Measurements from ENCODE around the gene RTRAF. TPM values are rescaled to one million over a fixed set of nuclear protein-coding genes. Genes with fewer than 3 reads are reported as not detected.

Gene RTRAF
- total RNA-seq, 1 experiment from 2014 or later = 350 TPM

- TF ChIP-seq CTCF (conservative IDR thresholded peaks at IDR 0.05) = no peak
- no peaks in the 10 kb centered on the region for H3K79me1 ChIP-seq (ENCODE audit: insufficient read depth, low read depth, low read length, poor library complexity, severe bottlenecking)
- no peak overlapping the region for H4K5ac ChIP-seq (ENCODE audit: insufficient read length, low read depth, low read length)
- no peak overlapping the region for H2BK20ac ChIP-seq (ENCODE audit: low read depth, low read length, poor library complexity, severe bottlenecking)
- no peaks in the 10 kb centered on the region for H3K4me1 ChIP-seq (ENCODE audit: insufficient read depth, low read length)
- no peak overlapping the region for H3K9ac ChIP-seq (ENCODE audit: extremely low read depth, insufficient read length, low read length)
- Mint-ChIP-seq H3K4me3 (no peak overlapping the region), H3K9me3 (peaks cover 1 to 4% of the 10 kb centered on the region in 2 experiments; a peak in 2 of 5 replicates), H3K27ac (no peak overlapping the region; a peak in 1 of 7 replicates), H3K27me3 (ENCODE audit: low read depth) (no peaks in the 10 kb centered on the region), H3K36me3 (ENCODE audit: insufficient read depth in 1 of 3, low read depth in 3 of 3) (peaks cover 0 to 3% (median 0%) of the 10 kb centered on the region in 3 experiments; a peak in 1 of 7 replicates), H3K4me1 (peaks cover 13 to 21% of the 10 kb centered on the region in 2 experiments)
- no peak overlapping the region for H4K8ac ChIP-seq (replicated peaks; ENCODE audit: insufficient read length, low read depth, low read length)
- no peak for DNase-seq
- no peak overlapping the region for H2BK12ac ChIP-seq (ENCODE audit: insufficient read length, low read depth, low read length)
- no peak overlapping the region for H2AFZ ChIP-seq (ENCODE audit: low read length)
- no peaks in the 10 kb centered on the region for H3K79me2 ChIP-seq (ENCODE audit: insufficient read depth, low read length)
- H3K27ac ChIP-seq (ENCODE audit: insufficient read length, low read depth, low read length) = no peak overlapping the region
- WGBS (ENCODE audit: extremely low coverage, insufficient read length, low lambda C conversion rate) = no CpG with 5 or more reads among the region's 2 CpGs
- H2BK15ac ChIP-seq (ENCODE audit: low read depth, low read length) = no peak overlapping the region
- H3K9me3 ChIP-seq (ENCODE audit: control insufficient read depth, low read depth, low read length) = no peaks in the 10 kb centered on the region
- no peak overlapping the region for H3K18ac ChIP-seq (ENCODE audit: insufficient read length, low read depth, low read length)
- H4K91ac ChIP-seq (ENCODE audit: insufficient read length, low read depth, low read length) = no peak overlapping the region
- H3T11ph ChIP-seq (ENCODE audit: low read length) = no peak overlapping the region
- H3K56ac ChIP-seq (ENCODE audit: insufficient read length, low read depth, low read length) = no peak overlapping the region
- H3K4ac ChIP-seq (ENCODE audit: low read depth, low read length) = no peak overlapping the region
- H2AK5ac ChIP-seq (ENCODE audit: insufficient read length, low read length) = no peak overlapping the region
- H2BK120ac ChIP-seq (ENCODE audit: low read depth, low read length, poor library complexity, severe bottlenecking) = no peak overlapping the region
- no peaks in the 10 kb centered on the region for H3K23me2 ChIP-seq (ENCODE audit: insufficient read length, low read depth, low read length, poor library complexity, severe bottlenecking)
- H3K23ac ChIP-seq (ENCODE audit: insufficient read length, low read depth, low read length) = no peak overlapping the region
- H3K4me2 ChIP-seq (ENCODE audit: insufficient read depth, insufficient read length, low read length) = no peak overlapping the region
- no peaks in the 10 kb centered on the region for H3K27me3 ChIP-seq (ENCODE audit: insufficient read depth, low read length)
- H4K20me1 ChIP-seq (ENCODE audit: control insufficient read depth, insufficient read depth, insufficient read length) = no peaks in the 10 kb centered on the region
- no peak overlapping the region for H3K14ac ChIP-seq (ENCODE audit: insufficient read depth, low read length)
- H2BK5ac ChIP-seq (ENCODE audit: insufficient read length, low read length) = no peak overlapping the region
Observed at GRCh38 chr14:51942971-51943370, 46.4 kb upstream of the RTRAF start.
